Stimulated activated CD8-positive, alpha-beta memory T cell treated with anti-CD3 and anti-CD28 coated beads, Interleukin-12 subunit alpha, Interleukin-12 subunit beta, amount 100 ng/mL, for 24 hours (primary cell): ENCODE data around the gene NUP58.

Experiments used
- DNase-seq: peaks from one replicate; pipeline ENCODE4 v3.0.0-alpha.2; 2020; ENCODE audit errors: extremely low read depth

Gene NUP58

DNA sequence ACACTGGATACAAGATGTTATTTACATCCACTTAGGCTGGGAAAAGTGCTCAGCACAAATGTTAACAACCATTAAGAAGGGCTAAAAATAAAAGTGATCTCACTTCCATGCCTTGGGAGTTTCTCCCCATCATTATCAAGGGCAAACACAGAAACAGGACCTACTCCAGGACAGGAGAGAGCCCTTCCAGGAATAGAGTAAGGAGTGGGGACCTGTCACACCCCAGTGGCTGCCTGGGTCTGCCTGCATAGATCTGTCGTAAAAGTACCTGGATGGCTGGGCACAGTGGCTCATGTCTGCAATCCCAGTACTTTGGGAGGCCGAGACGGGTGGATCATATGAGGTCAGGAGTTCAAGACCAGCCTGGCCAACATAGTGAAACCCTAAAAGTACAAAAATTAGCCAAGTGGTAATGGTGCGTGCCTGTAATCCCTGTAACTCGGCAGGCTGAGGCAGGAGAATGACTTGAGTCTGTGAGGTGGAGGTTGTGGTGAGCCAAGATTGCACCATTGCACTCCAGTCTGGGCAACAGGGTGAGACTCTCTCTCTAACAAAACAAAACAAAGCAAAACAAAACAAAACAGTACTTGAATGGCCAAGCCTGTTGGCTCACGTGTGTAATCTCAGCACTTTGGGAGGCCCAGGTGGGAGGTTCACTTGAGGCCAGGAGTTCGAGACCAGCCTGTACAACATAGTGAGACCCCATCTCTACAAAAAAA, 76.0 kb downstream of the NUP58 start:
- DNase-seq = no peak

DNA sequence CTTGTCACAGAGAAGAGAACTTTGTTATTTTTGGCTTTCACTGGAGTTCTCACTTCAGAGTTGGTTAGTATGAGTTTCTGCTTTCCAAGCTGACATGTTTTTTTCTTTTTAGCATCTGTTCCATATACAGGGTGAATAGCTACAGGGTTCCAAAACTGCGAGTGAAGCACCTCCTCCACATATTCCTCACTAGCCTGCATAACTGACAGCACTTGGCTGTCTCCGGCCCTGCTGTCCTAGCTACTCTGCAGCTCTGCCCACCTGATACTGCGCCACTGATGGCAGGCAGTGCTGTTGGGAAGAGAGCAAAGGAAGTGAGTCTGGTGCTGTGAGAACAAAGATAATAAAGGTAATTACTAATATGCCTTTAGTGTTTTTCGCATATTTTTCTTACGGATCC, 77.1 kb downstream of the NUP58 start:
- DNase-seq = no peak

DNA sequence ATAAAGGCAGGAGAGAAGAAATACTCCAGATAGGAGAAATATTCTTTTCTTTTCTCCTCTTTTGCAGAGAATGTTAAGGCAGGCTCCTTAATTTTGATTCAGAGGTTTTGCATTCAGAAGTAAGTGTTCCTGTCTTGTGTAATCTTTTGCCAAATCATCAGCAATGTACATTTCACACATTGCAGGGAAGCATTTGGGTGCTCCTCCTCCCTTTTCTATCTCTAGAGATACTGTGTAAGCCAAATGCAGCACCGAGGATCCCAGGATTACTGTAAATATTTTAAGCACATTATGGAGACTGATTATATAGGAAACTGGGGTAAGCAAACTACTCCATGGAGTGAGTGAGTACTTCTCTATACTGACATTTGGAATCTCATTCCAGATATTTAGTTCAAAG, 77.6 kb downstream of the NUP58 start:
- no peak for DNase-seq

DNA sequence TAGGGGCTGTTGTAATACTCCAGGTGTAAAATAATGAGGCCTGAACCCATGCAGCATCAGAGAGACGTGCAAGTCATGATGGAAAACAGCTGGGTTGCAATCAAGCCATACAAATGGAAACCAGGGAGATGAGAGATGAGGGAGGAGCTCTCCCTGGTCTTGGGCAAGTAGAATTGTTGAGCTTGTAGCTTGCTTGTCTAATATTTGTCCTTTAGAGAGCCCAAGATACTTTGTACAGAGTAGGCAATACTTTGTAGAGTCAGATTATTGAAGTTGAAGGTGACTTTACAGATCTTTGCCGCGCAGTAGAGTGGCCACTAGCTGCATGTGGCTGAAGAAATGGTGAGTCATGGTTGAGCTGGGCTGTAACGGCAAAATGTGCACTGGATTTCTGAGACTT, 78.7 kb downstream of the NUP58 start:
- DNase-seq = no peak

DNA sequence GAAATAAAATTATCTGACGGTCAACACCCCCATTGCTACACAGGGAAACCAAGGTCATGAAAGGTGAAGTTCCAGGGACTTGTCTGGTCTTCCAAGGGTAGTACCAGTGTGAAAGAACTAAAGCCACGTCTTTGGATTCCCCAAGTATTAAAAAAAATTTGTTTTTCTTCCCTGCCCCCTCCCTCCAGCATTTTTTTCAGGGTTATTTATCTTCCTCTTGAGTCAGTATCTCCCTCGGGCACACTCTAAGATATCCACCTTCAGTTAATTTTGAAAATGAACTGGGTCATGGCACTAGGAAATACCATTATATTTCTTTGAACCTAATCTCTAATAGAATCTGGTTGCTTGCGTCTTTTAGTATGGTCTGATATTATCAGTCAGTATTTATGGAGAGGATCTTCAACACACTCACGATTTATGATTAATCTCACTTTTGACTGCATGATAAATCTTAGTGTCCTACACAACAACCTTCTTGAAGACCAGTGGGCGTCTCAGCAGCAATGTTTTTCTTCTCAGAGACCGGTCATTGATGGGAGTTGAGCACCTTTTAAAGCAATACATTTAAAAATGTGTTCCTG, 79.4 kb downstream of the NUP58 start:
- DNase-seq = no peak

DNA sequence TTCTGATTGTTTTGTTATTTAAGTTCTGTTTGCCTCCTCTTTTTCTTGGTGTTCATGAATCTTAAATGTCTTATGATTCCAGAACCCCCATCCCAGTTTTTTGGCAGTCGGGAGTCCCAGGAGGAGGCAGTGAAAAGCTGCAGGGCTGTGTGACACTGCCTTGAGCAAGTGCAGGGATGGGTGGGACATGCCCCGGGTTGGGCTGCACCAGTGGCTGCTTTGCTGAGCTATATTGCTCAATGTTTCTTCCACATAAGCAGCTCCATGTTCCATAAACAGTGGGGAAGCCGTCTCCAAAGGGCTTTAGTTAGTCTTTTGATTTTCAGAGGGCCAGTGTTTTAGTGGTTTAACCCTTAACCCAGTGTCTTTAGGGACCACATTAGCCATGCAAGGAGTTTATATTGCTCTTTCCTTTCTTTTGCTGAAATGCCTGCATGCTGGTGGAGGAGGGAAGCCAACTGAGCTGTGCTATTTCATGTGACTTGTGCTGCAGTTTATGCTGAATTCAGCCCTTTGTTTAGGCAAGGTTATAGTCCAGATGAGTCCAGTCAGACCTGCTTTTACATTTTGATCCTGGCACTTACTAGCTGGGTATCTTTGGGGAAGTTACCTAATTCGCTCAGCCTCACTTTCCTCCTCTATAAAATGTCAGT, 83.5 kb downstream of the NUP58 start:
- DNase-seq = no peak

DNA sequence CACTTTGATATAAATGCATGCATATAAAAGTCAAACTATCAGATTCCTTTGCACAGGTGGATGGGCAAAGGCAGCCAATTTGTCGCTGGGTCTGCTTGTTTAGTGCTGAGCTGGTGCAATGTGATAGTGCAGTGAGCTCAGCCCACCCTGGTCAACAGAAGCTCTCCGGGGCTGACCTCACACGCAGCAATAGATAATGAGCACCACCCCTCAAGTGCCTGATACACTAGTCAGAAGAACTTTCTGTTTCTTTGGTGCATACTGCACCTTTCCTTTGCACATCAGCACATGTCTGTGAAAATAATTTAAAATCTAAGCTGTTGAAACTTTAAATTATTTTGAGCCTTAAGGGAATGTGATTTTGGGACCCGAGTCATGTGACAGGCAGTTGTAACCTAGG, 90.5 kb downstream of the NUP58 start:
- DNase-seq = no peak
